SU-DHL-6 (cell line): ENCODE measurements around the gene GSTA1.
"Not testable (repeated sequence)": the region's sequence is repeated elsewhere in the genome, so short reads cannot be mapped to it uniquely, and the experiment has no call there.

ENCODE experiments used
- CTCF ChIP-seq: fragments of 200-600 bp; sonication (generic); IDR thresholded peaks from one replicate; pipeline ENCODE4 v1.5.1; 2017; ENCODE audit warnings: antibody characterized with exemption, mild to moderate bottlenecking, low read length, moderate library complexity; ENCODE audit not compliant: insufficient read depth, poor library complexity, severe bottlenecking
- EZH2phosphoT487 ChIP-seq: fragments of 200-600 bp; sonication (generic), shearing (Covaris generic); conservative IDR thresholded peaks from 2 replicates; pipeline ENCODE4 v1.6.1; 2018; ENCODE audit warnings: mild to moderate bottlenecking, antibody characterized with exemption, low read length, moderate library complexity, mixed read lengths

GRCh38 chr6:52809777-52810176 lies 6.2 kb upstream of the GSTA1 start:
- not testable (repeated sequence) for TF ChIP-seq CTCF, EZH2phosphoT487
